ENCODE data around the gene EHD1.

- TF ChIP-seq CTCF (IDR thresholded peaks at IDR 0.05), result peak; percentile 57 to 73 (median 62)
- TF ChIP-seq POLR2A (IDR thresholded peaks at IDR 0.05), result peak in 2 of 4 donors; percentile 41 to 64
Observed at GRCh38 chr11:64844330-64845128, 33.9 kb downstream of the EHD1 start, which contains the start of gene CDC42BPG.

All from esophagus squamous epithelium (tissue), 4 donors.